GM15510 (cell line): Measurements from ENCODE around the gene GIGYF1.
A peak's percentile ranks its signal among the peaks of the same experiment; 100 is the strongest.

Experiments
- POLR2A ChIP-seq: IDR thresholded peaks from 3 replicates; pipeline ENCODE4 v1.6.1; 2011; ENCODE audit warnings: borderline replicate concordance; ENCODE audit not compliant: insufficient read length; ENCODE audit errors: extremely low read depth

GIGYF1 gene

DNA sequence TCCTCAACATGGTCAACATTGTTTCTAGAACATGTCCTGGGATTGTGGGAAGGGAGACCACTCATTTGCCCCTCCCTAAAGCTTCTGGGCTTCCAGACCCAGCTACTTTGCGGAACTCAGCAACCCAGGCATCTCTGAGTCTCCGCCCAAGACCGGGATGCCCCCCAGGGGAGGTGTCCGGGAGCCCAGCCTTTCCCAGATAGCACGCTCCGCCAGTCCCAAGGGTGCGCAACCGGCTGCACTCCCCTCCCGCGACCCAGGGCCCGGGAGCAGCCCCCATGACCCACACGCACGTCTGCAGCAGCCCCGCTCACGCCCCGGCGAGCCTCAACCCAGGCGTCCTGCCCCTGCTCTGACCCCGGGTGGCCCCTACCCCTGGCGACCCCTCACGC, 26.2 kb upstream of the GIGYF1 start, which contains the start of gene EPO:
Gene EPO, plus strand, starts transcription at position 190 of the 392 bp plus-strand sequence. CDS start 513 bp downstream, outside the sequence.
- no peak for TF ChIP-seq POLR2A

DNA sequence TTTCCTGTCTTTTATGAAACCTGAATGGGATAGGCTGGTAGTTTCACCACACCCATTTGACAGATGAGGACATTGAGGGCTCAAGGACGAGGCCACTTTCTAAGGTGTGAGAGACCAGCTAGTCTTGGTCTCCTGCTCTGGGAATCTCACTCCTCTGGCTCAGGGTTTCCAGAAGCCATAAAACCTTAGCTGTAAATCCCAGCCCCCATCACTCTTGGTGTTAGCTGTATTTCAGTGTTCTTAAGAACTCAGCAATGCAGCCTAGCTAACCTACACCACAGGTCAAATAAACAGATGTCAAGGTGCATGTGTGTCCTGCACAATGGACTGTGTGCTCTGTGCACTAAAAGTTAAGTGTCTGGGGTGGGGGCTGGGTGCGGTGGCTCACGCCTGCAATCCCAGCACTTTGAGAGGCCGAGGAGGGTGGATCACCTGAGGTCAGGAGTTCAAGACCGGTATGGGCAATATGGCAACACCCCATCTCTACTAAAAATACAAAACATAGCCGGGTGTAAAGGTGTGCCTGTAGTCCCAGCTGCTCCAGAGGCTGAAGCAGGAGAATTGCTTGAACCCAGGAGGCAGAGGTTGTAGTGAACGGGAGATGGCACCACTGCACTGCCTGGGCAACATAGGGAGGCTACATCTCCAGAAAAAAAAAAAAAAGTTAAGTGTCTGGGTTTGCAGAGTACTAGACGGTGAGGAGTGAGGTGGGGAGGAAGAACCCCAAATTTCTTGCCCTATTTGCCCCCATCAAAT, 25.7 kb upstream of the GIGYF1 start:
- no peak for TF ChIP-seq POLR2A

DNA sequence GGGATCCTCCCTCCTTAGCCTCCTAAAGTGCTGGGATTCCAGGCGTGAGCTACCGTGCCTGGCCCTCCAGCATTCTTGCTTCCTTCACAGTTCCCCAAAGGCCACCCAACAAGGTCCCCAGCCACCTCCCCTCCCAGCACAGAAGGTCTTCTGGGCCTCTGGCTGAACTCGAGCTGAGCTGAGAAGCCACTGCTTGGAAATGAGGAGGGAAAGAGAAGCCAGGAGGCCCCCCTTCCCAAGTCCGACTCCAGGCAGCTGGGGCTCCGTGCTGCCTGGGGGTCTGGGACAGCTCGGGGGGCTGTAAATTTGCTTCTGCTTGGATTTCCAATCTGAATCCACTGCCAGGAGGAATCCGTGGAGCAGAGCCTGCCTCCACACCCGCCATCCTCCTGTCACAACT, 20.7 kb upstream of the GIGYF1 start:
- TF ChIP-seq POLR2A = no peak

DNA sequence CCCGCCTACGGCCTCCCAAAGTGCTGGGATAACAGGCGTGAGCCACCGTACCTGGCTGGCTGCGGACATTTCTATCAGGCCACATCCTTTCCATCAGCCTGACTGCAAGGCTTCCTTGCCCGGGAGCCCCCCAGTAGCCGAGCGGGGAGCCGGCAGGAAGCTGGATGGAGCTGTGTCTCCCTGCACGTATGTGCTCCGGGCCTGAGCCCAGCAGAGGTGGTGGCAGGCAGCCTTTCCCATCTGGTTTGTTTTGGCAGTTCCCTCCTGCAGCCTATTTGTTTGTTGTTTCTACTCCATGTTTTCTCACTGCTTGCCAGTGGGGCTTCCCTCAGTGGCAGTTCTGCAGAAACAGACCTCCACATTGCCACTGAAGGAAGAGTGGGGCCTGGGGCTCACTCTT, 17.3 kb upstream of the GIGYF1 start:
- no peak for TF ChIP-seq POLR2A

DNA sequence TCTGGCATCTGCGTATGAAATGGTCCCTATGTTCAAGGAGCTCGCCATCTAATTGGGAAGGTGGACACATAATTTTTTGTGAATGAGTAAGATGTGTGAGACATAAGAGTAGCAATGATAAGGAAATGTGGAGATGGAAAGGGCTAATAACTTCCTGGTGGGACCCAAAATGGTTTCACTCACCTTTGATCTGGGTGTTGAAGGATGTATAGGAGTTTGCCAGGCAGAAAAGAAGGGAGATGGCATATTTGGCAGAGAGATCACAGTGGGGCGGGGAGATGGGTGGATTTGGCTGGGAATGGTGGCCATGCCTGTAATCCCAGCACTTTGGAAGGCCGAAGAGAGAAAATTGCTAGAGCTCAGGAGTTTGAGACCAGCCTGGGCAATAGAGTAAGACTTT, 16.4 kb upstream of the GIGYF1 start:
- TF ChIP-seq POLR2A = no peak

DNA sequence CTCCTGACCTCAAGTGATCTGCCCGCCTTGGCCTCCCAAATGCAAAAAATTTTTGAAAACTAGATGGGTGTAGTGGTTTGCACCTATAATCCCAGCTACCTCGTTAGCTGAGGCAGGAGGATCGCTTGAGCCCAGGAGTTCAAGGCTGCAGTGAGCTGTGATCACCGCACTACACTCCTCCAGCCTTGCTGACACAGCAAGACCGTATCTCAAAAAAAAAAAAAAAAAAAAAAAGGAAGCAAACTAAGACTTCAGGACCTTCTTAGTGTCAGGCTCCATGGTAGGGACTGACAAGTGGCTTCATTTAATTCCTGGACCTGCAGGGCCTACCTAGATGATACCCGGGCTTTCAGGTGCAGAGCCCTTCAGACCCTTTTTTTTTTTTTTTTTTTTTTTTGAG, 14.3 kb upstream of the GIGYF1 start:
- TF ChIP-seq POLR2A = no peak

DNA sequence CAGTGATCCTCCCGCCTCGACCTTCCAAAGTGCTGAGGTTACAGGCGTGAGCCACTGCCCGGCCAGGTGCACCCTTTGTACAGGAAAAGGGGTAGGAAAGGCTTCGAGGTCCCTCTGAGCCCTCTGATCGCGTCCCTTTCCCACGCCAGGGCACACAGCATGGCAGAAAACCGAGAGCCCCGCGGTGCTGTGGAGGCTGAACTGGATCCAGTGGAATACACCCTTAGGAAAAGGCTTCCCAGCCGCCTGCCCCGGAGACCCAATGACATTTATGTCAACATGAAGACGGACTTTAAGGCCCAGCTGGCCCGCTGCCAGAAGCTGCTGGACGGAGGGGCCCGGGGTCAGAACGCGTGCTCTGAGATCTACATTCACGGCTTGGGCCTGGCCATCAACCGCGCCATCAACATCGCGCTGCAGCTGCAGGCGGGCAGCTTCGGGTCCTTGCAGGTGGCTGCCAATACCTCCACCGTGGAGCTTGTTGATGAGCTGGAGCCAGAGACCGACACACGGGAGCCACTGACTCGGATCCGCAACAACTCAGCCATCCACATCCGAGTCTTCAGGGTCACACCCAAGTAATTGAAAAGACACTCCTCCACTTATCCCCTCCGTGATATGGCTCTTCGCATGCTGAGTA, 12.7 kb upstream of the GIGYF1 start:
- TF ChIP-seq POLR2A = no peak

DNA sequence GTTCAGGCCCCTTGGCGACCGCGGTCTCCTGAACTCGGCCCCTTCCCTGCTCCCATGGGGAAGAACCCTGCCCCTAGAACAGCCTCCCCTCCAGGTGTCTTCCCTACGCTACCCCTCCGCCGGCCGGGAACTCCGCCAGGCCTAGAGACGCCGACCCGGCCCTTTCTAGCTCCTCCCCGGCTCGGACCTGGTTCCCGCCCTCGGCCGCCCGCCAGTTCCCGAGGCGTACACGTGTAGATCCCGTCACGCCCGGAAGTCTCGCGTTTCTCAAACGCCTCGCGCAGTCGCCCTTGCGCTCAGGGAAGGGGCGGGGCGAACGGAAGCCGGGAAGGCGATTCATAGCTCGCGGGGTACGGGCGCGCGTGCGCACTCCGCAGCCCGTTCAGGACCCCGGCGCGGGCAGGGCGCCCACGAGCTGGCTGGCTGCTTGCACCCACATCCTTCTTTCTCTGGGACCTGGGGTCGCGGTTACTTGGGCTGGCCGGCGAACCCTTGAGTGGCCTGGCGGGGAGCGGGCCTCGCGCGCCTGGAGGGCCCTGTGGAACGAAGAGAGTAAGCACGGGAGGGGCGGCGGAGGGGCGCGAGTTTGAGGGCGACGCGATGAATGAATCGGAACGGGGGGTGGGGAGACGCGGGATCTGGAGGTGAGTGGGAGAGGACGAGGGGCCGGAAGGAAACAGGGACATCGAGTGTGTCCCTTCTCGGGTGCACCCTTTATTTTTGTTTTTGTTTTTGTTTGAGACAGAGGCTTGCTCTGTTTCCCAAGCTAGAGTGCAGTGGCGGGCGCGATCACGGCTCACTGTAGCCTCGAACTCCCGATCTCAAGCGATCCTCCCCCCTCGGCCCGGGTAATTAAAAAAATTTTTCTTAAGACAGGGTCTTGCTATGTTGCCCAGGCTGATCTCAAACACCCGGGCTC, 12.0 kb upstream of the GIGYF1 start, which contains the start of gene POP7:
Gene POP7, plus strand, starts transcription at position 369 of the 919 bp plus-strand sequence. CDS start 710 bp downstream, outside the sequence.
- TF ChIP-seq POLR2A = peak; percentile 91

DNA sequence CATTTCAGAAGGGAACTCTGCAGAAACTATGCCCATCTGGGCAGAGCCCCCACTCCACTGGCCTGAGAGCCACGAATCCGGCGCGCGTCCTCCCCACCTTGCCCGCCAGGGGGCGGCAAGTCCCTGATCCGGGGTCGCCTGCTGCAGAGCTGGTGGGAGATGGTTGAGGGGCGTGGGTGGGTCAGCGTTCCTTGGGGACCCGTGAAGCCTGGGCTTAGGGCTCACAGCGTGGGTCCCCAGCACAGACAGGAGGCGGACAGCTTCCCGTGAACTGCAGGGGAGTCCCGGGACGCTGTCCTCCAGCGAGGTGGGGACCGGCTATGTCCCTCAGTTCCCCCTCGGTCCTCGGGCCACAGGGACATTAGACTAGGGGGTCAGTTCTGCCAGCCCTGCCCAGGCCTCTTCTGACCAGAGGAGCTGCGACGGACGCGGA, 11.3 kb upstream of the GIGYF1 start:
- TF ChIP-seq POLR2A = no peak

DNA sequence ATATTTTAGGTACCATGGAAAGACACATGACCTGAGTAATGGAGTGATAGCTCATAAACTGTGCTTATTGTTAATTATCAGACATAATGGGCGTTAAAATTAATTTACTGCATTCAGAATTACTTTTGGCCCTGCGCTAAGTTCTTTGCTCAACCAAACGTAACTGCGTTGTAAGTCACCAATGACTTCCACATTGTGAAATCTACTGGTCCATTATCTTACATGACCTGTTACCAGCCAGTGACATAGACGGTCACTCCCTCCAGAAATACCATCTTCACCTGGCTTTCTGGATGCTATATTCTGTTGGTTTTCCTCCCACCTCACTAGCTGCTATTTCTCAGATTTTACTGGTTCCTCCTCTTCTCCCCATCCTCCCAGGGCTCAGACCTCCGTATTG, 5.0 kb upstream of the GIGYF1 start:
- TF ChIP-seq POLR2A = no peak

DNA sequence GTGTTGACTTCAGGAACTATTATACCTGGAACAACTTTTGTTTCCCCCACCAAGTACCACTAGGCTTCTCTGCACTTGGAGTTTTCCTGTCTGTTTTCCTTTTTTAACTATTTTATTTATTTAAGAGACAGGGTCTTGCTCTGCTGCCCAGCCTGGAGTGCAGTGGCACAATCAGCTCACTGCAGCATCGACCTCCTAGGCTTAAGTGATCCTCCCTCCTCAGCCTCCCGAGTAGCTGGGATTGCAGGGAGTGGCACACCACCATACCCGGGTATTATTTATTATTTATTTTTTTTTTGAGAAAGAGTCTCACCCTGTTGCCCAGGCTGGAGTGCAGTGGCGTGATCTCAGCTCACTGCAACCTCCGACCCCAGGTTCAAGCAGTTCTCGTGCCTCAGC, 2.1 kb upstream of the GIGYF1 start:
- no peak for TF ChIP-seq POLR2A

DNA sequence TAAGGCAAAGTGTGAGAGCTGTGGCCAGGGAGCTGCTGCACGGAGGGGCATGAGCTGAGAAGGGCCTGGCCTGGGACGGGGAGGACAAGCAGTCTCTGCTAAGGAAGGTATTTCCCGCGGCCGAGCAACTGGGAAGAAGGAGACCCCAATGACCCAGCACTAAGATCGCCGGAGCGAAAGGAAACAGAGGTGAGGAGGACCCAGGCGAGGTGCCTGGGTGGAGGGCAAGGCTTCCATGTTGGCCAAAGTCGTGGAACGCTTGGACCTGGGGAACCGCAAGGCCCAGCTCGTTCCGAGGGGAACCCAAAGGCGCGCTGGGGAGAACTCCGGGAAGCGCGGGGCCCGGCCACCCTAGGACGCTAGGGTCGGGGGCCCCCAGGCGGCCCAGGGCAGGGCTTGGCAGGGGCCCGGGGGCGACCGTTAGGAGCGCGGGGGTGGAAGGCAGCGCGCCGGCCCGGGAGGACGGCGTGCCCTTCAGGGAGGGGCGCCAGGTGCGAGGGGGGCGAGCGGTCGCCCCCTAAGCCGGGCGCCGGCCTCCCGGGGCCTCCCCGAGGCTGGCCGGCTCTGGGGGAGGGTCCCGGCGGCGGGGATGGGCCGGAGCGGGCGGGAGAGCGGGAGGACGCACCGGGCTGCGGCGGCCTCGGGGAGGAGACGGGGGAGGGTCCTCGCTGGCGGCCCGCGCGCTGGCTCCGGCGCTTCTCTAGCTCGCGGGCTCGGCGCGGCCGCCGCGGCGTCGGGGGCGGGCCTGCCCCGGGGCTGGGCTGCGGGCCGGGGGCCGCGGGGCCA, 545 bp downstream of the GIGYF1 start:
- no peak for TF ChIP-seq POLR2A

DNA sequence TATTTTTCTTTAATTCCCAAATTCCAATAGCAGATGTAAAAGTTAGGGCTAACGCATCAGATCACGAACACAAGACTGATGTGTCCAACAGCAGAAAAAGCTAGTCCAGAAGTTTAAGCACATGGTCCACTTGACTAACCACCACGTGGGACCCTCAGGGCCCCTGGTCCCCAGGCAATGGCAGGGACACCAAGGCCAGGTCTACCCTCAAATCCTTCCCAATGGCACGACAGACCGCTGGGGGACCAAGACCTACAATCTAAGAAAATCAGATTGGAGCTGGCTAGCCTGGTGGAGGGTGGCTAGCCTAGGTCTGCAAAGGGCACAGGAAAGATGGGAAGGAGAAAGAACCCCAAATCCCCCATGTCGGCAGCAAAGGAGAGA, 1.5 kb downstream of the GIGYF1 start:
- TF ChIP-seq POLR2A = no peak
